B cell (primary cell): ENCODE measurements around the gene EFR3B.

Source experiments
- CTCF ChIP-seq: fragments of 200-600 bp; IDR thresholded peaks from one replicate; pipeline ENCODE4 v1.8.0; 2022; ENCODE audit warnings: antibody characterized with exemption, mild to moderate bottlenecking
- EZH2 ChIP-seq: IDR thresholded peaks from 2 replicates; pipeline ENCODE4 v1.6.1; 2012; ENCODE audit warnings: borderline replicate concordance, low read depth, mild to moderate bottlenecking, moderate library complexity, low read length; ENCODE audit not compliant: insufficient read depth, poor library complexity, severe bottlenecking

GRCh38 chr2:25071966-25072365, 30.1 kb downstream of the EFR3B start:
- TF ChIP-seq CTCF (no peak), EZH2 (no peak)
